MCF 10A (cell line): ENCODE results near the gene STXBP3. TPM values are rescaled to one million over a fixed set of nuclear protein-coding genes. Genes with fewer than 3 reads are reported as not detected.

Experiments used
- BruUV-seq: library from RNA; stranded (reverse); fragments of 400-500 nt; replicated peaks from 2 replicates; lab custom pipeline; 2021; lab: Mats Ljungman, UMichigan
- CTCF ChIA-PET: fragments of 300-600 bp; sonication (Branson Sonifier 250); formaldehyde crosslinking; extraction: SDS; loops from one replicate; lab custom pipeline; 2021; ENCODE audit warnings: antibody characterized with exemption, inconsistent platforms; lab: Yijun Ruan, JAX
- POLR2A ChIA-PET: fragments of 300-600, 350-650 bp; sonication (Branson Sonifier 250); formaldehyde crosslinking; extraction: SDS; loops from one replicate; lab custom pipeline; 2020; ENCODE audit warnings: antibody characterized with exemption, inconsistent platforms; lab: Yijun Ruan, JAX
- DNase-seq: peaks from one replicate; pipeline ENCODE4 v3.0.0-alpha.2; 2018; ENCODE audit not compliant: unreplicated experiment
- H3K27ac Mint-ChIP-seq: one replicate; pipeline ENCODE4 v1.8.0; 2022; ENCODE audit warnings: mild to moderate bottlenecking, low read depth, mixed read lengths; ENCODE audit not compliant: unreplicated experiment
- H3K27me3 Mint-ChIP-seq: one replicate; pipeline ENCODE4 v1.8.0; 2022; ENCODE audit warnings: mixed read lengths; ENCODE audit not compliant: insufficient read depth, unreplicated experiment
- H3K36me3 Mint-ChIP-seq: one replicate; pipeline ENCODE4 v1.8.0; 2022; ENCODE audit warnings: mild to moderate bottlenecking, moderate library complexity, mixed read lengths; ENCODE audit not compliant: insufficient read depth, unreplicated experiment
- H3K4me1 Mint-ChIP-seq: one replicate; pipeline ENCODE4 v1.8.0; 2022; ENCODE audit warnings: mixed read lengths; ENCODE audit not compliant: insufficient read depth, unreplicated experiment
- H3K4me3 Mint-ChIP-seq: one replicate; pipeline ENCODE4 v1.8.0; 2022; ENCODE audit warnings: mild to moderate bottlenecking, moderate library complexity, mixed read lengths; ENCODE audit not compliant: unreplicated experiment
- H3K9me3 Mint-ChIP-seq: one replicate; pipeline ENCODE4 v1.8.0; 2022; ENCODE audit warnings: mixed read lengths; ENCODE audit not compliant: unreplicated experiment
- intact Hi-C: fragments of 100-400 bp; cut with micrococcal nuclease; formaldehyde crosslinking; loops from 2 replicates; pipeline ENCODE4 v1.14.1; 2022
- total RNA-seq: library from RNA; stranded (reverse); gene quantifications from 2 replicates; pipeline ENCODE4 v1.2.3, GENCODE V29; 2022
- TF ChIP-seq, protein P1 (sequence below): fragments of 200-600 bp; IDR thresholded peaks from one replicate; pipeline ENCODE4 v1.8.0; 2022; ENCODE audit warnings: antibody characterized with exemption, mild to moderate bottlenecking; ENCODE audit not compliant: unreplicated experiment

Gene STXBP3
- total RNA-seq, 1 experiment from 2014 or later: 47.4 TPM

- ChIA-PET POLR2A (interaction anchor here (0.6 to 12.1 kb wide), 8 partner anchors 9 to 435 kb away, joined by 3 to 223 read pairs (median 8); partner anchors contain the start of genes GPSM2 and PSRC1), CTCF (interaction anchor here (0.7 to 4.1 kb wide), 6 partner anchors 9 to 44 kb away, joined by 4 to 36 read pairs (median 4); partner anchors contain the start of gene AKNAD1)
- Mint-ChIP-seq H3K4me1 (peaks cover 36% of the 10 kb centered on the region), H3K27me3 (no peaks in the 10 kb centered on the region), H3K4me3 (no peak overlapping the region), H3K27ac (peak overlapping the region; percentile 47), H3K36me3 (no peaks in the 10 kb centered on the region), H3K9me3 (no peaks in the 10 kb centered on the region)
- TF ChIP-seq, protein P1, sequence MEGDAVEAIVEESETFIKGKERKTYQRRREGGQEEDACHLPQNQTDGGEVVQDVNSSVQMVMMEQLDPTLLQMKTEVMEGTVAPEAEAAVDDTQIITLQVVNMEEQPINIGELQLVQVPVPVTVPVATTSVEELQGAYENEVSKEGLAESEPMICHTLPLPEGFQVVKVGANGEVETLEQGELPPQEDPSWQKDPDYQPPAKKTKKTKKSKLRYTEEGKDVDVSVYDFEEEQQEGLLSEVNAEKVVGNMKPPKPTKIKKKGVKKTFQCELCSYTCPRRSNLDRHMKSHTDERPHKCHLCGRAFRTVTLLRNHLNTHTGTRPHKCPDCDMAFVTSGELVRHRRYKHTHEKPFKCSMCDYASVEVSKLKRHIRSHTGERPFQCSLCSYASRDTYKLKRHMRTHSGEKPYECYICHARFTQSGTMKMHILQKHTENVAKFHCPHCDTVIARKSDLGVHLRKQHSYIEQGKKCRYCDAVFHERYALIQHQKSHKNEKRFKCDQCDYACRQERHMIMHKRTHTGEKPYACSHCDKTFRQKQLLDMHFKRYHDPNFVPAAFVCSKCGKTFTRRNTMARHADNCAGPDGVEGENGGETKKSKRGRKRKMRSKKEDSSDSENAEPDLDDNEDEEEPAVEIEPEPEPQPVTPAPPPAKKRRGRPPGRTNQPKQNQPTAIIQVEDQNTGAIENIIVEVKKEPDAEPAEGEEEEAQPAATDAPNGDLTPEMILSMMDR: no peak
- DNase-seq: no peak
- intact Hi-C loops: no loop called here
- BruUV-seq: no TSS peak
Observed at GRCh38 chr1:108847494-108847893, 101.0 kb downstream of the STXBP3 start.

- Mint-ChIP-seq H3K27me3 (no peaks in the 10 kb centered on the region), H3K27ac (no peak overlapping the region), H3K36me3 (no peaks in the 10 kb centered on the region), H3K4me1 (peaks cover 32% of the 10 kb centered on the region), H3K4me3 (no peak overlapping the region), H3K9me3 (no peaks in the 10 kb centered on the region)
- TF ChIP-seq, protein P1: no peak
- intact Hi-C loops: no loop called here
- POLR2A ChIA-PET: interaction anchor here (0.7 to 12.1 kb wide), 7 partner anchors 9 to 262 kb away, joined by 3 to 223 read pairs (median 3); partner anchors contain the start of gene GPSM2
- no TSS peak for BruUV-seq
- DNase-seq: no peak
- CTCF ChIA-PET: interaction anchor here (0.7 to 4.1 kb wide), 3 partner anchors 18 to 180 kb away, joined by 4 to 36 read pairs (median 4); no protein-coding TSS in a partner anchor
Observed at GRCh38 chr1:108848806-108849205, 102.3 kb downstream of the STXBP3 start.

DNA sequence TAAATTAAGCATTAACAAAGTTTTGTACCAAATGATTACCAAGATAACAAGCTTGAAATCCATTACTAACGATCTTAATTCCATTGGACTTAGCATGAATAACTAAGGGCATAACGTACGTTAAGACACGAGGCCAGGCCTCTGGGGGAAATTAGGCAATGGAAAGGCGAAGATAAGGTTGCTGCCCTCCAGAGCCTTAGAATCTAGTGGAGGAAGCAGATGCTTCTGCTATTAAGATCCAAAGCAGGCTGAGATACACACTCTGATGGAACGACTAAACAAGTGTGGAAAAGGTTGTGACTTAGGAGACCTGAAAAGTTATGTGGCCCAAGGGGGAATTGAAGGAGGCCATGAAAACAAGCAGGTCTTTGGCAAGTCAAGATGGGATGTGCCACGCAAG lies 104.5 kb downstream of the STXBP3 start:
- Mint-ChIP-seq H3K4me3 (no peak overlapping the region), H3K4me1 (peaks cover 31% of the 10 kb centered on the region), H3K27ac (no peak overlapping the region), H3K27me3 (no peaks in the 10 kb centered on the region), H3K9me3 (no peaks in the 10 kb centered on the region), H3K36me3 (no peaks in the 10 kb centered on the region)
- intact Hi-C loops: no loop called here
- no peak for DNase-seq
- ChIA-PET POLR2A (interaction anchor here (1.1 to 12.1 kb wide), 4 partner anchors 14 to 27 kb away, joined by 5 to 223 read pairs (median 8); partner anchors contain the start of gene GPSM2), CTCF (interaction anchor here (1.0 to 1.1 kb wide), 2 partner anchors 26 to 46 kb away, joined by 3 read pairs; partner anchors contain the start of gene GPSM2)
- no TSS peak for BruUV-seq
- TF ChIP-seq, protein P1: no peak

GRCh38 chr1:108851567-108851966 lies 105.1 kb downstream of the STXBP3 start:
- H3K27me3 Mint-ChIP-seq: no peaks in the 10 kb centered on the region
- H3K4me3 Mint-ChIP-seq: no peak overlapping the region
- no peaks in the 10 kb centered on the region for H3K36me3 Mint-ChIP-seq
- TF ChIP-seq, protein P1: no peak
- intact Hi-C loops: no loop called here
- ChIA-PET CTCF (interaction anchor here (0.6 to 2.2 kb wide), 4 partner anchors 13 to 45 kb away, joined by 3 to 10 read pairs (median 3); partner anchors contain the start of gene GPSM2), POLR2A (interaction anchor here (1.1 to 12.1 kb wide), 4 partner anchors 13 to 27 kb away, joined by 5 to 223 read pairs (median 8); partner anchors contain the start of gene GPSM2)
- H3K4me1 Mint-ChIP-seq: peaks cover 25% of the 10 kb centered on the region
- BruUV-seq: no TSS peak
- H3K27ac Mint-ChIP-seq: no peak overlapping the region
- DNase-seq: no peak
- no peaks in the 10 kb centered on the region for H3K9me3 Mint-ChIP-seq
